GM19455 (cell line): ENCODE results near the gene ADAM12.
"Not testable (repeated sequence)": the region's sequence is repeated elsewhere in the genome, so short reads cannot be mapped to it uniquely, and the experiment has no call there.

ENCODE experiments used
- ATAC-seq: cut with Tn5 transposase; IDR thresholded peaks from one replicate; pipeline ENCODE4 v1.9.1; 2021; ENCODE audit not compliant: unreplicated experiment

Gene ADAM12

GRCh38 chr10:126062131-126063032 is 325.9 kb downstream of the ADAM12 start:
- no peak for ATAC-seq

DNA sequence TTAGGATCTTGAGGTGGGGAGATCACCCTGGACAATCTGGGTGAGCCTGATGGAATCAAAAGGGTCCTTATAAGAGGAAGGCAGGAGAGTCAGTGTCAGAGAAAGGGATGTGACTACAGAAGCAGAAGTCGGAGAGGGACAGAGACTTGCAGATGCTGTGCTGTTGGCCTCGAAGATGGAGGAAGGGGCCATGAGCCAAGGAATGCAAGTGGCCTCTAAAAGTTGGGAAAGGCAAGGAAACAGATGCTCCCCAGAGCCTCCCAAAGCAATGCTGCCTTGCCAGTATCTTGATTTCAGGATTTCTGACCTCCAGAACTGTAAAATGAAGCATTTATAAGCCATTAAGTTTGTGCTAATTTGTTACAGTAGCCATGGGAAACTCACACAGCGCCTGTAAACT is 326.8 kb downstream of the ADAM12 start:
- no peak for ATAC-seq

DNA sequence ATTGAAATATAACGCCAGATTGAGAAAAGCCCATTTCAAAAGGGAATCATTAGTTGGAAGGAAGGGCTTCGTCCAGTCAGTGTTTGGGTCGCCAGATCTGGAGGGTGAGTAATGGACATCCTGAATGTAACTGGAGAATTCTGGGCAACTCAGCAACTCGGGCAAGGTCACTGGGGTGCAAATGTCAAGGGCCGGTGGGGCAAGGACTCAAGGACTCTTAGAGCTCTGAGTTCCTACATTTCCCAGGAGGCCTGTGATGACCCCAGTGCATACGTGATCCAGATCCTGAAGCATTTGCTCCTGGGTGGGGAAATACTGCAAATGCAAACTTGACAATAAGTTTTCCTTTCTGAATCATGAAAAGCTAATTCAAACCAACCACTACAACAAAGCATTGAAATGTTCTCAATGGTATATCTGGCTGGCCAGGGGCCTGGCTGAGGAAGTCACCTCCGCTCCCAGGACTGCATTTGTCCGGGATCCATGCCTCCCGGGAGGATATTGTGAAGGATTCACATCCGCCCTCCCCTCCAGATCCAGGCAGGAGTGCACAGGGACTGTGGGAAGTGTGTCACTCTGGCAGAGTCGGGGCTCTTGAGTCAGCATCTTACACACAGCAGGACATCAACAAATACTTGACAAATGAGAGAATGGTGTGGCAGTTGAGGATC is 327.9 kb downstream of the ADAM12 start:
- ATAC-seq, result no peak

DNA sequence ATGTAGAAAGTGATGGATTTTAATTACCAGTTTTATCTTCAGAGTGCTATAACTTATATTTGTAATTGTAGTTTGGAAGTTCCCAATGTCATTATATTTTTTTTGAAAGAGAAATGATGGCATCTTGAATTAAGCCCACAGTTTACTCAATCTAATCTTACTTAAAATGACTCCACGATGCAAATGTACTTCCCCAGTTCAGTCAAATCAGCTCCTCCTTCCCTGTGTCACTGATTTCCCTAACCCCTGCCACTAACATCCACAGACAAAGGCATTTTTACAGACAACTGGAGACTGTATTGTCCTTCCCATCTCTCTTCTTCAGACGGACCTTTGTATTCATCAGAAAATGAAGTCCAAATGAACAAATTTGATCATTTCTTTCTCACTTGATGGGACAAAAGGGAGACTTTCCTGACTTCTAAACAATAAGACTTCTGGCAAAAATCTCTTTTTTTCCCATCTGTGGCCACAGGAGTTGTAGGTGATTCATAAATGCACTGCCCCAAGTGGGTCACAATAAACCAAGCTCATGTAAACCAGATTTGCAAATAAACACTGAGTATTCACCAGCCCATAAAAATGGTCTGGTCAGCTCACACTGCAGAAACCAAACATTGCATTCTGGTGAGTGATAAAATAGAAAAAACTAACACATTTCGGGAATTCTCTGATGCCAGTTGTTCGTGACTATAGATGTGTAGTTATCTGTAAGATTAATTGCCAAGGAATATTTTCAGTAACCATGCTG is 329.0 kb downstream of the ADAM12 start:
- ATAC-seq, result no peak

DNA sequence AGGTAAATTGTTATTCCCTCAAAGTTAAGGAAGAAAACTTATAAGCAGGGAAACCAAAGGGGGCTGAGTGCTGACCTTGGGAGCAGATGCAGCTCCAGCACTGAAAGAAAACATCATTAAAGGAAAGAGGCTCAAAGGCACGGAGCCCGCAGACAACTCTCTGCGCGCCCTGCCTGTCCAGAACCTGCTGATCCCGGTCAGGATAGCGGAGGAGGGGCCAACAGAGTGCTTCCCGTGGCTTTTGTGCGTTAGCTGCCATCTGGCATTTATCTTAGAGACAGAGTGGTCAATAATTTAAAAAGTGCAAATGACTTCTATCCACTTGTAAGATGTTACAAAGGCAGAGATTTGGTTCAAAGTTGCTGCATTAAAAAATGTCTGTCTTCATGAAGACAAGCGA is 329.8 kb downstream of the ADAM12 start:
- no peak for ATAC-seq

DNA sequence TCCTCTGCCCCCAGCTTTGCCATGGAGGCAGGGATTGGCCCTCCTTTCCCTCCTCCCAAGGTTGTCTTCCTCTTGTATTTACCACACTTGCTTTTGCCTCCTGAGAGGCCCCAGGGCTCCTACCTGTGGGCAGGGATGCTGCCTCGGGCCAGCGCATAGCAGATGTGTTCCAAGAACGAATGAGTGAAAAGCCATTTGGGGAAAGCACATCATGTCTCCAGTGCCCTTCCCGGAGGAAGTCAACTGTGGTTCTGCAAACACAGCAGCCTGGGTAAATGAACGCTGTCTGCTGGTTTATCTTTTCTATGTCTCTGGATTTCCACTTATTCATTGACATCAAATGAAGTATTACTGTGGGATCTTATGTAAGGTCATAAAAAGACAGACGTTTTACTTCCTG is 330.2 kb downstream of the ADAM12 start:
- ATAC-seq, result no peak

GRCh38 chr10:126057494-126057893 is 330.8 kb downstream of the ADAM12 start:
- no peak for ATAC-seq

- no peak for ATAC-seq
Observed at GRCh38 chr10:126054191-126054590, 334.1 kb downstream of the ADAM12 start.

- ATAC-seq, result no peak
Observed at GRCh38 chr10:126052171-126052570, 336.1 kb downstream of the ADAM12 start.

- no peak for ATAC-seq
Observed at GRCh38 chr10:126049759-126050700, 338.2 kb downstream of the ADAM12 start.

DNA sequence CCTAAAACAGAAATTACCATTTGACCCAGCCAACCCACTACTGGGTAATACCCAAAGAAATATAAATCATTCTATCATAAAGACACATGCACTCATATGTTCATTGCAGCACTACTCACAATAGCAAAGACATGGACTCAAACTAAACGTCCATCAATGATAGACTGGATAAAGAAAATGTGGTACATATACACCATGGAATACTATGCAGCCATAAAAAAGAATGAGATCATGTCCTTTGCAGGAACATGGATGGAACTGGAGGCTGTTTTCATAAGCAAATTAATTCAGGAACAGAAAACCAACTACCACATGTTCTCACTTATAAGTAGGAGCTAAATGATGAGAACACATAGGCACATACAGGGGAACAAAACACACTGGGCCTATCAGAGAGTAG is 340.5 kb downstream of the ADAM12 start:
- ATAC-seq, result not testable (repeated sequence)

GRCh38 chr10:126046831-126047230 is 341.4 kb downstream of the ADAM12 start:
- ATAC-seq, result no peak

GRCh38 chr10:126045861-126046260 is 342.4 kb downstream of the ADAM12 start:
- ATAC-seq, result no peak

DNA sequence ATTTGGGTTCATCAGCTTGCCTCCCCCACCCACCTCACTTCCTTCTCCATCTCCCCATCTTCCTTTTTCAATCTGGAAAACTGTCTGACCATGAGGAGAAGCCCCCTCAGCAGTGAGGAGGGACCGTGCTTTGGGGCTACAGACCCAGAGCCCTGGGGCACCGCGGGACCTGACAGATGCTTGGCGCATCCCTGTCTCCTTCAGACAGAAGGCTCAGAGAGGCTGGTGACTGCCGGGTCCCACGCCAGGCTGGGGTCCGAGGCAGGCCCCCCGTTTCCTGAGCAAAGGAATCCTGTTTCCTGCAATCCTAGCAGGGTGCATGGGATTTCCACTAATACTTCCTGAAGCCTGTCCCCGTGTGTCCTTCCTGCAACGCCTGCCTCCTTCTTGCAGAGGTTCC is 344.9 kb downstream of the ADAM12 start:
- no peak for ATAC-seq

- no peak for ATAC-seq
Observed at GRCh38 chr10:126042906-126043305, 345.4 kb downstream of the ADAM12 start.

GRCh38 chr10:126042354-126042753 is 345.9 kb downstream of the ADAM12 start:
- no peak for ATAC-seq

DNA sequence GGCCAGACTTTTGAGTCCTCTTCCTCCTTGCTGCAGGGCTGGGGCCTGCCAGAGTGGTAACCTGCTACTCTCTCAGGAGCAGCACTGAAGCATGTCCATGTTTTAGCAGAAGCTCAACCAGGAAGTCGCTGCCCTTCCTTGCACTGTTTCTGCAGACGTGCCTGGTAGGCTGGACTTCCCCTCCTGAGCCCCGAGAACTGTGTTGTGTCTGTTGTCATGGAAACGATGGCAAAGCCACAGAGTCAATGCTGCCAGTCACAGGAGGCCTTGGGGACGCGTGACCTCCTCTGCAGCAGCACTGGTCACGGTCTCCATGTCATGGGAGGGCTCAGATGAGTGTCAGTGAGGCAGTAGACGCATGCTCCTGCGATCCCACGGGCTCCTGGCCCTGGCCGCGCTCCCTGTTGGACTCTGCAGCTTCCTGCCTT is 346.5 kb downstream of the ADAM12 start:
- peak; percentile 98 for ATAC-seq

- no peak for ATAC-seq
Observed at GRCh38 chr10:126041117-126041516, 347.2 kb downstream of the ADAM12 start.

- no peak for ATAC-seq
Observed at GRCh38 chr10:126037946-126038345, 350.3 kb downstream of the ADAM12 start.

- no peak for ATAC-seq
Observed at GRCh38 chr10:126036515-126036914, 351.8 kb downstream of the ADAM12 start.
